NCI-H2171 (cell line): ENCODE measurements around the gene ZSCAN1.
"Not testable (repeated sequence)": the region's sequence is repeated elsewhere in the genome, so short reads cannot be mapped to it uniquely, and the experiment has no call there.

ENCODE experiments used
- DNase-seq: peaks from one replicate; lab custom pipeline; 2025; lab: John Stamatoyannopoulos, UW

The ZSCAN1 gene, protein sequence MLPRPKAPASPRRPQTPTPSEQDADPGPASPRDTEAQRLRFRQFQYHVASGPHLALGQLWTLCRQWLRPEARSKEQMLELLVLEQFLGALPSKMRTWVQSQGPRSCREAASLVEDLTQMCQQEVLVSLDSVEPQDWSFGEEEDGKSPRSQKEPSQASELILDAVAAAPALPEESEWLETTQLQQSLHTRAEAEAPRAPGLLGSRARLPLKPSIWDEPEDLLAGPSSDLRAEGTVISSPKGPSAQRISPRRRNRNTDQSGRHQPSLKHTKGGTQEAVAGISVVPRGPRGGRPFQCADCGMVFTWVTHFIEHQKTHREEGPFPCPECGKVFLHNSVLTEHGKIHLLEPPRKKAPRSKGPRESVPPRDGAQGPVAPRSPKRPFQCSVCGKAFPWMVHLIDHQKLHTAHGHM

DNA sequence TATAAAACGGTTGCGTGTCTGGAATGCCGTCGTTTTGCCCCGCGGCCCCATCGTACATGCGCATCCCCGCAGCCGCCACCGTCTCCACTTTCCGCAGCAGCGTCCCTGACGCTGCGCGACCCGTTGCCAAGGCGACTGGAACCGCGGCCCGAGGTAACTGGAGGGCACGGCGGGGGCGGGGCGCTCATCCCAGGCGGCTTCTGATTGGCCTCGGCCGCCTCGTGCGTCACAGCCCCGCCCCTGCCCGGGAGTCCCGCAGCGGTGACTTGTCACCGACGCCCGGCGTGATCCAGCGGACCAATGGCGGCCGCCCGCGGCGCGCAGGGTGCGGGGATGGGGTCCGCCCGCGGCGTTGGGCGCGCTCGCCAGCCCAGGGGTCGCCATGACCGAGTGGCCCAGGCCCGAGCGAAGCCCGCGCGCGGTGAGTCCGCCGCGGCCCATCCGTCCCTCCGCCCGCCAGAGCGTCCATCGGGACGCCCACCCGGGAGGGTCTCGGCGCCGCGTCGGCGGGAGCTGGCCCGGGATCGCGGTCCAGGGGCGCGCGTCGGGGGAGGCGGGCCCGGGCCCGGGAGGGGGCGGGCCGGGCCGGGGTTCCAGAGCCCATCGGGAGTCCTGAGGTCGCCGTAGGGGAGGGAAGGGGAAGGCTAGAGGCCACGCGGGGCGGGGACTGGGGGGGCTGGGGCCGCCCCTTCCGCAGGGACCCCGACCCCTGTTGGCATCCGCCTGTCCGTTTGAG, at the start of gene ZSCAN1:
TSS of gene ZSCAN1 (plus strand) at position 285 of the 736 bp plus-strand sequence. CDS start 3,812 bp downstream, outside the sequence.
- DNase-seq, result peak; percentile 92

DNA sequence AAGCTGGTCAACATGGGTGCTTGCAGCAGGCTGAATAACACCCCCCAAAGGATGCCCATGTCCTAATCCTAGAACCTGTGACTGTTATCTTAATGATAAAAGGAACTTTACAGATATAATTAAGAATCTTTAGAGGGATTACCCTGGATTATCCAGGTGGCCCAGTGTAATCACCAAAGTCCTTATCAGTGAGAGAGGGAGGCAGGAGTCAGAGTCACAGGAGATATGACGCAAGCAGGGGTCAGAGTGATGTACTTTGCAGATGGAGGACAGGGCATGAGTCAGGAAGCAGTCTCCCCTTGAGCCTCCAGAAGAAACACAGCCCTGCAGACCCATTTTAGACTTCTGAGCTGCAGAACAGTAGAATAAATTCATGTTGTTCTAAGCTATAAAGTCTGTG, 41.0 kb upstream of the ZSCAN1 start:
- no peak for DNase-seq

DNA sequence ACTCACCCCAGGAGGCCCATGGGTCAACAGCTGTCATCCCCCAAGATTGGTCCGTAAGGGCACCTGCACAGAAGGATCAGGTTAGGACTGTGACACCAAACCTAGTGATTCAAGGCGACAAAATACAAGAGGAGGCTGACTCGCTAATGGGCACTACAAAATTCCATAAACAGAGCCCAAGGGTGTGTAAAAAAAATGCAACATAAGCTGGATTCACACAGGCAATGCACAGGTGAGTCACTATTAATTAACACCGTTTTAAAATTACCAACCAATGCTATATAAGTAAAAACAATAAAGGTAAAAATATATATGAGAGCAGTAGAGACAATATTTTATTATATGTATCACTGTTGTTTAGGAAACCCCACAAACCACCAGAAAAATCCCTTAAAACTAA, 33.1 kb upstream of the ZSCAN1 start:
- DNase-seq, result no peak

DNA sequence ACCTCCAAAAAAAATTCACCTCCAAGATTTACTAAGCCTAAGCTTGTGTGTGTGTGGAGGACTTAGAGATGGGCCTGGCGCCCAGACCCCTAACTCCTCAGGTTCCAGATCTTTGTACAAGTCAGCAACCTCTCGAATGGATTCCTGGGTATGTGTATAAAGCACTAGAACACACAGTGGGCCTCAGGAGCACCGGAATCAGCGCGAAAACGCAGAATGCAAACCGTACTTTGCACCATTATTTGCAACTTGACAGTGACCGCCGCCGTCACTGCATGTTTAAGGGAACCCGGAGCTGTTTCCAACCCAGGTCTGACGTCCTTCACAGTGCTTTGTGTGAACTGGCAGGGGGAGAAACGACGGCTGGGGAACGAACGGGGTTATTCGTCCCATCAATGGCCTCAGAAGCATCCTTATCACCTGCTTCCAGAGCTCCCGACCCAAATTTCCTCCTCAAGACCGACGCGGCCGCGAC, 31.9 kb upstream of the ZSCAN1 start:
- DNase-seq, result no peak

DNA sequence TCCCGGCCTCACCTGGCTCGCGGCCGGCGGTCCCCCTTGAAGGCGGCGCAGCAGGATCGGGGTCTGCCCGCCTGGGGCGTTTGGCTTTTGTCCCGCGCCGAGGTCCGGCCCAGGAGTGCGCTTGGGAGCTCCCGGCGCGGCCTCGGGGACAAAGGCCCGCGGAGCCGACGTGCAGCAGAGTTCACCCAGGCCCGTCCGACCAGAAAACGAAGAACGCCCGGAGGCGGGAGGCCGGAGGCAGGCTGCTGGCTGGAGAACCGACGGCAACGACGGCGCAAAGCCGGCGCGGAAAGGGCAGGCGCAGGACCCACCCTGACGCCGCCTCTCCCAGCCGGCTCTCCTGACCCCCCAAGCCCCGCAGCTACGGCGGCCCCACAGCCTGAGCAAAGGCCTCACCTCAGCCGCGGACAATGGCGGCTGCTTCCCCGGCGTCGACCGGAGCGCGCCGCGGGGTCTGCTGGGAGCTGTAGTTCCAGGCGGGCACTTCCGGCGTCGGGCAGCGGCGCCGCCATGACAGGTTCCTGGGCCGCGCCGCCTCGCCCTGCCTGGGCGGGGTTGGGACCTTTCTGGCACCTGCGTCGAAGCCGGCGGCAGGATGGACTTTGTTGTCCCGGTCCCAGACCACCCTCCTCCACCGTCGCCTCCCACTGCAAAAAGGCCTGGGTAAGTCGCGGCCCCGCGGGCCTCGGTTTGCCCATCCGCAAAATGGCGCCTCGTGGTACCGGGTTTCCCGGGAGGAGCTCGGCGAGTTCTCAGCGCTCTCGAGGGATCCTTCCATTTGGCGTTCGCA, 31.2 kb upstream of the ZSCAN1 start, which contains the start of gene ZNF606:
TSS of gene ZNF606 (minus strand) at position 437 of the 790 bp plus-strand sequence. CDS start 1,501 bp downstream, outside the sequence.
- peak; percentile 80 for DNase-seq

DNA sequence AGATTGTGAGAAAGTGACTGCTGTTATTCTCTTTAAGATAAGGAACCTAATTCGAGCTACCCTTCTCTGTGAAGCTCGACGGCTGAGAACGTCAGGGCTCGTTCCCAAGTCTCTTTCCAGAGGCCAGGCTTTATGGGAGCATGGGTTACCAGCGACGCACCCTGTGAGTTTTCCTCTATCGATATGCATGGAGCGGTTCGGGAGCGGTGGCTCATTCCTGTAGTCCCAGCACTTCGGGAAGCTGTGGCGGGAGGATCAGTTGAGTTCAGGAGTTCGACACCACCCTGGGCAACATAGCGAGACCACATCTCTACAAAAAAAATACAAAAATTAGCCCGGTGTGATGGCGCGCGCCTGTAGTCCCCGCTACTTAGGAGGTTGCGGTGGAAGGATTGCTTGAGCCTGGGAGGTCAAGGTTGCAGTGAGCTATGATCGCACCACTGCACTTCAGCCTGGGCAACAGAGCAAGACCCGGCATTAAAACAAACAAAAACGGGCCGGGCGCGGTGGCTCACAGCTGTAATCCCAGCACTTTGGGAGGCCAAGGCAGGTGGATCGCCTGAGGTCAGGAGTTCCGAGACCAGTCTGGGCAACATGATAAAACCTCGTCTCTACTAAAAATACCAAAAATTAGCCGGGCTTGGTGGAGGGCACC, 30.5 kb upstream of the ZSCAN1 start:
- no peak for DNase-seq

DNA sequence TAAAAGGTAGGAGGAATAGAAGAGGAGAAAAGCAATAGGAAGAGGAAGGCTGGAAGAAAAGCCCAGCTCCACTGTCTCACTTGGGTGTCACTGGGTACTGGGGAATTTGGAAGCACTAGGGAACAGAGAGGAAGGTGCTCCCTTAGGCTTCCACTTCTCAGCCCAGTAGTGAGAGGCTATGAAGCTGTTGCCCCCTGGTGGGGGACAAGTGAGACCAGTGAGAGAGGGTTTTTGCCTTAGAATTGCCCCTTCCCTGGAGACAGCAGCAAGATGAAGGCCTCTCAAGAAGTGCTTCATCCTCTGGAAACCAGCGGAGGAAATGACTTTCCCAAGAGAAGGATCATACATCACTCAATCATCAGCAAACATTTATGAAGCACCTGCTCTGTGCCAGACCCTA, 26.5 kb upstream of the ZSCAN1 start:
- DNase-seq, result no peak

DNA sequence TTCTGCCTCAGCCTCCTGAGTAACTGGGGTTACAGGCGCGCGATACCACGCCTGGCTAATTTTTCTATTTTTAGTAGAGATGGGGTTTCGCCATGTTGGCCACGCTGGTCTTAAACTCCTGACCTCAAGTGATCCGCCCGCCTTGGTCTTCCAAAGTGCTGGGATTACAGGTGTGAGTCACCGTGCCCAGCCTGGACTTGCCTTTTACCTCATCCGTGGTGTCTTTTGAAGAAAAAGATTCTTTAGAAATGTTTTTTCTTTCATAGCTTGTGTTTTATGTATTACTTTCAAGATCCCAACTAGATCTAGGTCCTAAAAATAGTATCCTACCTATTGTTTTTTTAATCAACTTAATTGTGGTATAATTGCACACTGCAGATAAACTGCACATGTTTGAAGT, 24.9 kb upstream of the ZSCAN1 start:
- DNase-seq, result not testable (repeated sequence)

DNA sequence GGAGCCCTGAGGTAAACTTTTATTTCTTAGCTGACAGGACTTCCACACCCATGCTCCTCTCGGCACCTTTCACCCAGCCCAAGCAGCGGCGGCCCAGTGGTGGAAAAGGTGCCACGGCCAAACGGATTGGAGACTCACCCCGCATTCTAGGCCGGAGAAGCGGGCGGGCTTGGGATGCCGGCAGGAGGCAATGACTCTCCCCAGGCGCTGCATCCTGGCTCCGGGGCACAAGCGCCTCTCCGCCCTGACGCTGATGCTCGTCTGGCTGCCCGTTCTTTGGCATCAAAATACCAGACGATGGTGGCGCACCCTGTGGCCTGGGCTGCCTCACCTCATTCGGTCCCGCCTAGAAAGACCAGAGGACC, 24.5 kb upstream of the ZSCAN1 start:
- no peak for DNase-seq

DNA sequence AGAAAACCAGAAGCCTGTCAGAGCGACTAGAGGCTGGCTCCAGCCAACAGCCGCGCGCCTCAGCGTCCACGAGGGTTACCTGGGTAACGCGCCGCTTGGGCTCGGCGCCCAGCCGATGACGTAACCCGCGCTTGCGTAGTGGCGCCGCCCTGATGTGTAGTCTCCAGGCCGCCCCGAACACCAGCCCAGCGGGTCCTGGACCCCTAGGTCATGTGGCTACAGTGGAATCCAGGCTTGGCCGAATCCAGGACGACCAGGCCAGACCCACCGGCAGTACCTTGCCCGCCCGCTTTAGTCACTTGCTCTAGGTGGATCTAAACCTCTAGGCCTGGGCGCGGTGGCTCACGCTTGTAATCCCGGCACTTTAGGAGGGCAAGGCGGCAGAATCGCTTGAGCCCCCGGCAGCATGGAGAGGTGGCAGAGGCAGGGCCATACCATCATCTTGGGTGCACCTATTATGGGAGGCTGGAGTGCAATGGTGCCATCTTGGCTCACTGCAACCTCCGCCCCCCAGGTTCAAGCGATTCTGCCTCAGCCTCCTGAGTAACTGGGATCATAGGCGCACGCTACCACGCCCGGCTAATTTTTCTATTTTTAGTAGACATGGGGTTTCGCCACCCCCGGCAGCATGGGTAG, 24.0 kb upstream of the ZSCAN1 start:
- DNase-seq, result peak; percentile 90

DNA sequence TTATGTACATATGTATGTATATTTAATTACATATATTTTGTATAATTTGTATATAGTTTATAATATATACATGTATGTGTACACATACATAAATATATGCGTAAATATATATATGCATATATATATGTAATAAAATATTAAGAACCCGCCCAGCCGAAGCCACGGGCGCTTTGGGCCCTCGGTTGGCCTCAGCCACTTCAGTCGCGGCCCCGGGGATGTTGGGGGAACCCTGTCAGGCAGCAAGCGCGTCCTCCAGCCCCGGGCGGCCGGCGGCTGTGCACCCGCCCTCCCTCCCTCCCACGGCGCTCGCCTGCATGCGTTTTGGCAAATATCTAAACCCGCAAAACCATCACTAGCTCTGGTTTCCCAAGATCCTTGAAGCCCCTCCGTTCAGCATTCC, 23.3 kb upstream of the ZSCAN1 start:
- no peak for DNase-seq

DNA sequence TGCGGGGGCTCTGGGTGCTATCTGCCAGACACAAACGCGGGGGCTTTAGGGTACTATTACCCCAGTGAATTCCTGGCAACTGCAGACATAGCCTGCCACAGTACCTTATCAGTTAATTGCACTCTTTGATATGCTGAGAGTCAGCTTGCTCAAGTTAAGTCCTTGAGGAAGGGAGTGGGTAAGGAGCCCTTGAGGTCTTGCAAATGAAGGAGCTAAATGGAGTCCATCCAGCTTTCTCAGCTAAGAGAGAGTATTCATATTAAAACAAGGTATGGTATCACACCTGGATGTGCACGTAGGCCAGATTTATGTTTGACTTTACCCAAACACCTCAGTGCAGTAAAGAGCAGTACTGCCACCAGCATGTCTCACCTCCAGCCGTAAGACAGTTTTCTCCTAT, 19.7 kb upstream of the ZSCAN1 start:
- DNase-seq, result no peak

DNA sequence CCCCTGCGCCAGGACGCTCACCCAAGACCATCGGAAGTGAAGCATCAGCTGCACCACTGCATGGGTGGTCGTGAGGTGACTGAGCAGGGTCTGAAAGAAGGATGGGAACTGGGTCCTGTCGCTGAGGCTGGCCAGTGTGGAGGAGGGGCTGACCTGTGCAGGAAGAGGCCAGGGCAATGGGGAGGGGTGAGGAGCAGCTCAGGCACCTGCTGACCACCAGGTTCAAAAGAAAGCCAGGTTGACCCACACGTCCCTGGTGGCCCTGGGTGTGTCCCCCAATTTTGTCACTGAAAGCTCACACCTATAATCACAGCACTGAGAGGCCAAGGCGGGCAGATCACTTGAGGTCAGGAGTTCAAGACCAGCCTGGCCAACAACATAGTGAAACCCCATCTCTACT, 13.7 kb upstream of the ZSCAN1 start:
- no peak for DNase-seq

DNA sequence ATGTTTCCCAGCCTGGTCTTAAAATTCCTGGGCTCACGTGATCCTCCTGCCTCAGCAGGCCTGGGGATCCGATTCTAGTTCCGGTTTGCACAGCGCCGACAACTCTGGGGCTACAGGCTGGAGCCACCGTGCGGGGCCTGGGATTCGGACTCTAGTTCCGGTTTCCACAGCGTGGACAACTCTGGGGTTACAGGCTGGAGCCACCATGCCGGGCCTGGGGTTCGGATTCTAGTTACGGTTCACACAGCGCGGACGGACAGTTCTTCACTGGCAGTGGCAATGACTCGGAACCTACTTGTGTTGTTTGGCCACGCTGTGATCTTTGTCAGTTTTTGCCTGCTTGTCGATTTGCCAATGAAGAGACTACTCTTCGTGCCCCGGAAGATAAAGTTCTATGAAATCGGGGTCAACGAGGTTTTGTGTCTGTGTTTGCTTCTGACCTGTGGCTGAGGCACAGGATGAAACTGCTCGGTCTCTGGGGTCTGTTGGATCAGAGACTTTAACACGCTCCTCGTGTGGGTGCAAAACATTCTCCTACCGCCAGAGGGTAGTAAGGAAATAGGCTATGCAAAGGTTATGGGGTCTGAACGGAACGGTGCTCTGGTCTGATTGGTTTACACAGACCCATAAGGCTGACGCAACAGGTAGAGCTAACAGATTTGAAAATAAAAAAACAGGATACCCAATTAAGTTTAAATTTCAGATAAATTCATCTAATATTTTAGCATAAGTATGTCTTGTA, 12.1 kb upstream of the ZSCAN1 start:
- peak; percentile 2 for DNase-seq

DNA sequence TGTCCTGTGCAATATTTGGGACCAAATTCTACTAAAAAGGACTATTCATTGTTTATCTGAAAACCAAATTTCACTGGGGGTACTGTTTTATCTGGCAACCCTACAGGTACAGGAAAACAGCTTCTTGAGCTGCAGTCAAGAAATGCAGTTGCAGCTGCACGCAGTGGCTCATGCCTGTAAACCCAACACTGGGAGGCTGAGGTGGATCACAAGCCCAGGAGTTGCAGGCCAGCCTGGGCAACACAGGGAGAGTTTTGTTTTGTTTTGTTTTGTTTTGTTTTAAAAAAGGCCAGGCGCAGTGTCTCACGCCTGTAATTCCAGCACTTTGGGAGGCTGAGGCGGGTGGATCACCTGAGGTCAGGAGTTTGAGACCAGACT, 11.6 kb upstream of the ZSCAN1 start:
- DNase-seq, result no peak

DNA sequence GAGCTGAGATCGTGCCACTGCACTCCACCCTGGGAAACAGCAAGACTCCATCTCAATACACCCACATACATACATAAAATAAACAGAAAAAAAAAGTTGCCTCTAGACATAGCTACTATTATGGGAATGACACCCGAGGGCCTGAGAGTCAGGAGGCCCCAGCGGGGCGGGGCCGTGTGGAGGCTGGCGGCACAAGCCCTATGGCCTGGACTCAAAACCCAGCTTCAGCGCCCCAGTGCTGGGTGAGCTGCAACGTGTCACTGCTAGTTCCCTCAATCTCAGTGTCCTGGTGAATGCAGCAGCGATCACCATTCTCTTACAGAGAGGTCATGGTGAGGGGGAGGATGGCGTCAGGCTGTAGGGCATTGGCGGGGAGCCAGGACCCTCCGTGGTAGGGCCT, 9.2 kb upstream of the ZSCAN1 start:
- no peak for DNase-seq

DNA sequence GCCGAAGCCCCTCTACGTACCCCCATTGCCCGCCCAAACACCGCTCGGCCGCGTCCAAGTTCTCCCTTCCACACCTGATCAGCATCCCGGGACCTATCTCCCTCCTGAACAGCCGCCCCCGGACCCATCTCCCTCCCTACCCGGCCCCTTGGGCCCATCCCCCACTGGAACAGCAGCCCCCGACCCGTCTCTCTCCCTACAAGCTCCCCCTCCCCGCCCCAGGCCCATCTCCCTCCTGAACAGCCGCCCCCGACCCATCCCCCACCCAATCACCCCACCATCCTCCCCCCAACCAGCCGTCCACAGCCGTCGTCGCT, 610 bp downstream of the ZSCAN1 start:
- no peak for DNase-seq

DNA sequence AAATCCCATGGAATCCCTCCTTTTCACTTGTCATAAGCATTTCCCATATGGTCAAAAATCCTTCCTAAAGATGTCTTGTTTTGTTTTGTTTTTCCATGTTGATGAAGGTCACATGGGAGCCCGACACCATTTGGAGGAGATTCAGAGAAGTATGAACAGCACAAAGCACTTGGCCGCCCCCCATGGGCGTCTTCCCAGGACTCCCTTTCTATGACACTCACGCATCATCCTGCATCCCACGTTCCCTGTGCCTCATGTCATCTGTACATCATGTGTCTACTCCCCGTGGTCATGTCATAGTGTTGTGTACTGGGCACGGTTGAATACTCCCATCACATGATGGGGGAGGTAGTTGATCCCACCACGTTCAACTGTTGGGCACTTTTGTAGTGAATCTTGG, 2.0 kb downstream of the ZSCAN1 start:
- no peak for DNase-seq

DNA sequence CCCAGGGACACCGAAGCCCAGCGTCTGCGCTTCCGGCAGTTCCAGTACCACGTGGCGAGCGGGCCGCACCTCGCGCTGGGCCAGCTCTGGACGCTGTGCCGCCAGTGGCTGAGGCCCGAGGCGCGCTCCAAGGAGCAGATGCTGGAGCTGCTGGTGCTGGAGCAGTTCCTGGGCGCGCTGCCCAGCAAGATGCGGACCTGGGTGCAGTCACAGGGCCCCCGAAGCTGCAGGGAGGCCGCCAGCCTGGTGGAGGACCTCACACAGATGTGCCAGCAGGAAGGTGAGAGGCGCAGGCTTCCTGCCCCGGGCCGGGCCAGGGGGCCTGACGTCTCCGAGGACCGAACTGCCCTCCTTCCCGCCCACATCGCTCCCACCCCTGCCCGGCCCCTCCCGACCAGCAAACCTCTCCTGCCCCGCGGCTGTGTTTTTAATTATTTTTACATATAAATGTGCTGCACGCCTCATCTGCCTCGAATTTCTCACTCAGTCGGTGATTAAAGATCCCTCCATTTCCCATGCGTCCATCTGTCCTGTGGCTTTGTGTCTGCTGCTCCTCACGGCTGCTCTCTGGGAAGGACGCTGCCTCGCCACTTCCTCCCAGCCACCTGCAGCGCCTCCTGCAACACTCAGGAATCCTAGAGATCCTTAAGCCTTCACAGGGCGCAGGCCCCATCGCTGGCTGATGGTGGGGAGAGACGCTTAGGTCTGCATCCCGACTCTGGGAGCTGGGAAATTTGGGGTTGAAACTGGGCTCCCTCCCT, 4.3 kb downstream of the ZSCAN1 start:
- no peak for DNase-seq

DNA sequence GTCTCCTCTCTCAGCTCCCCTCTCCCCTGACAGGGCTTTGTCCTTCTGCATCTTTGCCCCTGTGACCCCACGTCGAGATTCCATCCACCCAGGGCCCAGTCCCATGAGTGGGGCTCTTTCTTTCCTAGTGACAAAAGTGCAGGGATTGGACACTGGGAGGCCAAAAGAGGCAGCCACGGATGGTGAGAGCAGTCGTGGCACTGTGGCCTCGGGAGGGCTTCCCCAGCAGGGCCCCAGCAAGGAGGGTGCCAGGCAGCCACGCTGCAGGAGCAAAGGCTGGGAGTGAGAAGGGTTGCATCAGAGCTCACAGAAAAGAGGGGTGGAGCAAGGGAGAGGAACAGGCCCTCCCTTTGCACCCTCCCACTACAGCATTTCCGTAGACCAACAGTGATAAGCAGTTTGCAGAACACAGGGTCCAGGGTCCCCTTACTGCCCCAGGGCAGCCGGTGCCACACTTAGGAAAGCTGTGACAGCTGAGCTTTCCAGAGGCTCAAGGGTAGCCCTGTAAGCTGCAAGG, 4.9 kb downstream of the ZSCAN1 start:
- no peak for DNase-seq
